ENCODE measurements around the gene UBAP2. TPM values are rescaled to one million over a fixed set of nuclear protein-coding genes. Genes with fewer than 3 reads are reported as not detected.
"Not testable (repeated sequence)": the region's sequence is repeated elsewhere in the genome, so short reads cannot be mapped to it uniquely, and the experiment has no call there.

UBAP2 gene
- total RNA-seq, 3 donors from 2014 or later, result 21.8 to 32.1 (median 29.8) TPM

GRCh38 chr9:34046784-34047379, 1.8 kb downstream of the UBAP2 start:
- peaks cover 0 to 7% of the 10 kb centered on the region in 2 donors for H3K4me1 ChIP-seq
- TF ChIP-seq POLR2AphosphoS5 (IDR thresholded peaks at IDR 0.05) (no peak), POLR2A (IDR thresholded peaks at IDR 0.05) (no peak), CTCF (IDR thresholded peaks at IDR 0.05) (no peak)
- H3K9me3 ChIP-seq, result no peaks in the 10 kb centered on the region
- DNase-seq (ENCODE audit: low spot score in 2 of 2), result no peak
- intact Hi-C loops (cut with DNase I; ENCODE audit: low total_unique reads), result no loop called here
- H3K36me3 ChIP-seq, result no peaks in the 10 kb centered on the region
- peak overlapping the region in 2 of 3 donors; percentile 78 to 99 for H3K4me3 ChIP-seq
- H3K27ac ChIP-seq, result peak overlapping the region; percentile 26 to 61
- no peaks in the 10 kb centered on the region for H3K27me3 ChIP-seq

- Histone ChIP-seq H3K27ac (no peak overlapping the region), H3K27me3 (no peaks in the 10 kb centered on the region), H3K4me3 (no peak overlapping the region), H3K4me1 (peaks cover 0 to 7% of the 10 kb centered on the region in 2 donors), H3K36me3 (no peaks in the 10 kb centered on the region), H3K9me3 (no peaks in the 10 kb centered on the region)
- intact Hi-C loops (cut with DNase I; ENCODE audit: low total_unique reads), result no loop called here
- TF ChIP-seq CTCF (IDR thresholded peaks at IDR 0.05), result no peak
- no peak for DNase-seq (ENCODE audit: low spot score in 2 of 2)
Observed at GRCh38 chr9:34045903-34046302, 2.8 kb downstream of the UBAP2 start.

- H3K36me3 ChIP-seq; DNase-seq (ENCODE audit: low spot score in 2 of 2); H3K4me1 ChIP-seq; H3K4me3 ChIP-seq; intact Hi-C loops (cut with DNase I; ENCODE audit: low total_unique reads); H3K27ac ChIP-seq; H3K9me3 ChIP-seq; H3K27me3 ChIP-seq: not testable (repeated sequence)
Observed at GRCh38 chr9:34042074-34042473, 6.6 kb downstream of the UBAP2 start.

- H3K36me3 ChIP-seq; DNase-seq (ENCODE audit: low spot score in 2 of 2); H3K4me3 ChIP-seq; H3K27ac ChIP-seq; intact Hi-C loops (cut with DNase I; ENCODE audit: low total_unique reads); H3K9me3 ChIP-seq; H3K4me1 ChIP-seq; H3K27me3 ChIP-seq: not testable (repeated sequence)
Observed at GRCh38 chr9:34038851-34039250, 9.8 kb downstream of the UBAP2 start.

GRCh38 chr9:34037626-34038025, 11.1 kb downstream of the UBAP2 start:
- no peaks in the 10 kb centered on the region for H3K27me3 ChIP-seq
- intact Hi-C loops (cut with DNase I; ENCODE audit: low total_unique reads), result no loop called here
- TF ChIP-seq POLR2AphosphoS5 (IDR thresholded peaks at IDR 0.05) (no peak), POLR2A (IDR thresholded peaks at IDR 0.05) (no peak), CTCF (IDR thresholded peaks at IDR 0.05) (no peak)
- no peaks in the 10 kb centered on the region for H3K4me1 ChIP-seq
- no peaks in the 10 kb centered on the region for H3K36me3 ChIP-seq
- no peak for DNase-seq (ENCODE audit: low spot score in 2 of 2)
- H3K9me3 ChIP-seq, result no peaks in the 10 kb centered on the region
- H3K27ac ChIP-seq, result no peak overlapping the region
- H3K4me3 ChIP-seq, result no peak overlapping the region

- Histone ChIP-seq H3K4me1 (no peaks in the 10 kb centered on the region), H3K9me3 (no peaks in the 10 kb centered on the region), H3K4me3 (no peak overlapping the region), H3K27ac (no peak overlapping the region), H3K36me3 (no peaks in the 10 kb centered on the region), H3K27me3 (no peaks in the 10 kb centered on the region)
- TF ChIP-seq POLR2A (IDR thresholded peaks at IDR 0.05) (no peak), POLR2AphosphoS5 (IDR thresholded peaks at IDR 0.05) (no peak), CTCF (IDR thresholded peaks at IDR 0.05) (no peak)
- no peak for DNase-seq (ENCODE audit: low spot score in 2 of 2)
- intact Hi-C loops (cut with DNase I; ENCODE audit: low total_unique reads), result no loop called here
Observed at GRCh38 chr9:34036625-34037024, 12.1 kb downstream of the UBAP2 start.

All from breast epithelium (tissue), 4 donors.